ENCODE results near the gene THRAP3.
"Not testable (repeated sequence)": the region's sequence is repeated elsewhere in the genome, so short reads cannot be mapped to it uniquely, and the experiment has no call there.

Gene THRAP3

DNA sequence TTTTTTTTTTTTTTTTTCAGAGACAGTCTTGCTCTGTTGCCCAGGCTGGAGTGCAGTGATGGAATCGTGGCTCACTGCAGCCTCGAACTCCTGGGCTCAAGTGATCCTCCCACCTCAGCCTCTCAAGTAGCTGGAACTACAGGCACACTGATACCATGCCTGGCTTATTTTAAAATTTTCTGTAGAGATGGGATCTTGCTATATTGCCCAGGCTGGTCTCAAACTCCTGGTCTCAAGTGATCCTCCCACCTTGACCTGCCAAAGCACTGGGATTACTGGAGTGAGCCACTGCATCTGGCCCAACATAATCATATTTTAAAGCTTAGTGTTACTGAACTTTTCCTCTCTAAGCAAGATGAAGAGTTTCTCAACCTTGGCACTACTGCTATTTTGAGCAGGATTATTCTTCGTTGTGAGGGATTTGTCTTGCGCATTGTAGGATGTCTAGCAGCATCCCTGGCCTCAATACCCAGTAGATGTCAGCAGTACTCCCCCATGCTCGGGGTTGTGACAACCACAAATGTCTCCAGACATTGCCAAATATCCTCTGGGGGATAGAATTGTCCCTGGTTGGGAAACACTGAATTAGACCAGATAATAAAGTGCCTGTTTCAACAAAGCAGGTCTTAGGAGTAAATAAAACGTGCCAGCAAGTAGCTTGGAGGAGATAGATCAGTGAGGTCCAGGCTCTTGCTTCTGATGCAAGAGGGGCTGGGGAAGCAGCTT is 15.1 kb upstream of the THRAP3 start:
- DNase-seq, result peak; percentile 55 to 69

DNA sequence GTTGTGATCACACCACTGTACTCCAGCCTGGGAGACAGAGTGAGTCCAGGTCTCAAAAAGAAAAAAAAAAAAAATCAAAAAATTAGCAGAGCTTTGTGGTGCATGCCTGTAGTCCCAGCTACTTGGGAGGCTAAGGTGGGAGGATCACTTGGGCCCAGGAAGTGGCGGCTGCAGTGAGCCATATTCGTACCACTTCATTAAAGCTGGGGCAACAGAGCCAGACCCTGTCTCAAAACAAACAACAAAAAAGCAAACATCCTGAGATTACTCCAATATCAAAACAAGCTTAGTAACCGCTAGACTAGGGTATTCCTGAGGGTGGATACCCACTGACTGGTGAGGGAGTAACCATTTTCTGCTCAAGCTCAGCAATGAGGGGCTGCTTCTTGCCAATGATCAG is 12.9 kb upstream of the THRAP3 start:
- DNase-seq, result no peak

DNA sequence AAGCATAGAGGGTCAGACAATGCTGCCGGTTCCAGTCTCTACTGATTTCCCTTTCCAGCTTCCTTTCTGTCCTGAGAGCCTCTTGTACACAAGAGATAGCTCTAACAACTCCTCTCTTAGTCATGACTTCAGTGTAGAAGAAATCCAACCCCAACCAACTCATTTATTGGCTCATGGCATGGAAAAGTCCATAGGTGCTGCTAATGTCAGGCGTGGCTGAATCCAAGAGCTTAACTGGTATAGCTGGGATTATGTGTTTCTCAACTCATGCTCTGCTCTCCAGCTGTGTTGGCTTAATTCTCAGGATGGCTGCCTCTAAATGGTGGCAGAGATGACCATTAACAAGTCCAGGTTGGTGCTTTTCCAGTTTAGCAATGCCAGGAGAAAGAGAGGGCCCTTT is 12.4 kb upstream of the THRAP3 start:
- DNase-seq, result no peak

DNA sequence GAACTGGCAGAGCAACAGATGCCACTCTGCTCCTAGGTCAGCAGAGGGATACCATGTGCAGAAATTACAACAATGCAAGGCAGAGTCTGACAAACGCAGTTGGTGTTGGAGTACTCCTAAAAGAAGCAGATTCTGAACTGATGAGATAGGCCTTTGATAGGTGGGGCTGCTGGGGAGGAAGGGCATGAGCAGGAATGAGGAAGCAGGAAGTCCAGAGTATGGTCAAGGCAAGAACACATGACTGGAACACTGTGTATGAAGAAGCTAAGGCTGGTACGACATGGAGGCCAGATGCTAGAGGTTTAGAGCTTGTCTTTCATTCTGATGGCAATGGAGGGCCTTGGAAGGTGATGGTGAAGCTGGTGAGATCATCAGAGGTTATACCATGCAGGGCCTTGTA is 11.5 kb upstream of the THRAP3 start:
- no peak for DNase-seq

DNA sequence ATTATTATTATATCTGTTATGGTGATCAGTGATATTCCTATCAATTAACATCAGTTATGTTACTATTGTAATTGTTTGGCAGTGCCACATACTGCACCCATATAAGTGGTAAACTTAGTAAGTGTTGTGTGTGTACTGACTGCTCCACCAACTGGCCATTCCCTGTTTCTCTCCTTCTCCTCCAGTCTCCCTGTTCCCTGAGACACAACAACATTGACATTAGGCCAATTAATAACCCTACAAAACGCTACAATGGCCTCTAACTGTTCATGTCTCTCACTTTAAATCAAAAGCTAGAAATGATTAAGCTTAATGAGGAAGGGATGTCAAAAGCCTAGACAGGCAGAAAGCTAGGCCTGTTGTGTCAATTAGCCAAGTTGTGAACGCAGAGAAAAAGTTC is 6.6 kb upstream of the THRAP3 start:
- no peak for DNase-seq

DNA sequence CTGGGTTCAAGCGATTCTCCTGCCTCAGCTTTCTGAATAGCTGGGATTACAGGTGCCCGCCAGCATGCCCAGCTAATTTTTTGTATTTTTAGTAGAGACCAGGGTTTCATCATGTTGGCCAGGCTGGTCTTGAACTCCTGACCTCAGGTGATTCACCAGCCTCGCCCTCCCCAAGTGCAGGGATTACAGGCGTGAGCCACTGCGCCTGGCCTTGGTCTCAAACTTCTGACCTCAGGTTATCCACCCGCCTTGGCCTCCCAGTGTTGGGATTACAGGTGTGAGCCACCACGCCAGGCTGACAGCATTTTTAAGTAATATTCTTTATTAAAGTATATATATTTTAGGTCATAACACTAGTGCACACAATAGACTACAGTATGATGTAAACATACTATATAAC is 2.3 kb upstream of the THRAP3 start:
- DNase-seq, result not testable (repeated sequence)

DNA sequence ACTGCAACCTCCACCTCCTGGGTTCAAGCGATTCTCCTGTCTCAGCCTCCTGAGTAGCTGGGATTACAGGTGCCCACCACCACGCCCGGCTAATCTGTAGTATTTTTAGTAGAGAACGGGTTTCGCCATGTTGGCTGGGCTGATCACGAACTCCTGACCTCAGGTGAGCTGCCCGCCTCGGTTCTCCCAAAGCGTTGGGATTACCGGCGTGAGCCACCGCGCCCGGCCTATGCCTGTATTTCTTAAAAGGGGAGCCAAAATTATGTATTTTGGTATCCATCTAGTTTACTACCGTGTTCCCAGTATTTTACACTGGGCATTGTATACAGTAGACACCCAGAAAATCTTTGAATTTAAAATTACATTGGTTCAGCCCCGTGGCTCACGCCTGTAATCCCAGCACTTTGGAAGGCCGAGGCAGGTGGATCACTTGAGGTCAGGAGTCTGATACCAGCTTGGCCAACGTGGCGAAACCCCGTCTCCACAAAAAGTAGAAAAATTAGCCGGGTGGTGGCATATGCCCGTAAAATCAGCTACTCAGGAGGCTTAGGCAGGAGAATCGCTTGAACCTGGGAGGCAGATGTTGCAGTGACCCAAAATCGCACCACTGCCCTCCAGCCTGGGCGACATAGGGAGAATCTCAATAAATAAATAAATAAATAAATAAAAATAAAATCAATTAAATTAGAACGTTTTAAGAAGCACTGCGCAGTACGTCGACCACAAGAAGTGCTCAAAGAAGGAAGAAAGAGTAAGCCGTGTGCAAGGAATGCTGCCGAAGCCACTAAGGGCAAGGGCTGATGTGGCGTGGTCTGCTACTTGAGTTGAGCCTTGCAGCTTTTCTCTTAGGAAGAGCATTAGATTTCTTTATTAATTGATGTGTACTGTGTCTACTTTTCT is 1.5 kb upstream of the THRAP3 start:
- no peak for DNase-seq

DNA sequence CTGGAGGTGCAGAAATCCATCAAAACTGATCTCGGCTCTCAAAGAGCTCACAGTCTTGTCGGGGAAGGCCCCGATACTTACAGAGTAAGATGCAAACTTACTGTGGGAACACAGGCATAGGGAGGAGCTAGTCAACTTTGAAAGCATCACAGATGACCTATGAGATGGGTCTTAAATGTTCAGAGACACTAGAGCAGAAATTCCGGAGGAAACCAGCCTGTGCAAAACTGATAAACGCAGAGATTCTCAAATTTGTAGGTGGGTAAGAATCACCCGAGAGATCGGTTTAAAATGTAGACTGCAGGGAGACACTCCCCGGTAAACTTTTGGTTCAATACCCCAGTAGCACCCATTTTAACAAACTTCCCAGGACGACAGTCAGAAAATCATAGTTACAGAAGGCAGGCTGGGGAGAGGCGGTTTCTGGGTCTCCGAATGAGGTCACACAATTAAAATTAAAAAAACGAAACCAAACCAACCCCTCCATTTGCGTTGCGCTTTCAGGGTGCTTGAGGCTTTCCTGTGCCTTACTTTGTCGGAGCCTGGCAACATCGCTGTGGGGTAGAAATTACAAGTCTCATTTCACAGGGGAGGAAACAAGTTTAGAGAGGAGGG is 755 bp upstream of the THRAP3 start:
- peak; percentile 62 to 65 for DNase-seq

DNA sequence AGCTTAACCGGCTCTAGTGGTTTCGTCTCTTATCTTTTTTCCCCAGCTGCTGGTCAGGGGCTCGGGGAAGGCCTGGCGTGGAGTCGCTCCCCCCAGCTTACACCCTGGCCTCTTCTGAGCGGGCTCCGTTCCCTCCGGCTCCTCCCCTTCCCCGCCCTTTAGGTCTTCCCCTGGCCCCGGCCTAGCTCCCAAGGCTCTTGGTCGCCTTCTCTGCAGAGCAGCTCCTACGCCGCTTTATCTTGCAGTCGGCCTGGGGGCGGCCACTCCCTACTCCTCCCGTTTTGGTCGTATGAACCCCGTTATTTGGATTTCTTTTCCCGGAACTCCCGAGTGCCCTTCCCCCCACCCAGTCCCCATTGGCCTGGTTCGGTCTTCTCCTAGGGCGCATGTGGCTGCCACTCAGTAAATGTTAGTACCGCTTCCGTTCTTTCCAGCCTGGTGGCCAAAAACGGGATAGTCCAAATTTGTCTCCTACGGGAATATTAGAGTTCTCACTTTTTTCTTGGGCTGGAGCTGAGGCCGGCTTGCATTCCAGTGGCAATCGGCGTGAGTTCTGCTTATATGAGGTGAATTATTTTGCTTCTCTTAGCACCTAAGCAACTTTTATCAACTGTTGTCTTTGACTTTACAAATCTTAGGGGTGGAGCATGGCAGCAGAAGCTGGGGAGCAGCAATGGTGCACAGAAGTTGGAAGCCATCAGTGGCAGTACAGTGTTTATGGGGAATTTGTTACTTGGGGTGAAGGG is 467 bp downstream of the THRAP3 start:
- peak; percentile 83 to 87 for DNase-seq

DNA sequence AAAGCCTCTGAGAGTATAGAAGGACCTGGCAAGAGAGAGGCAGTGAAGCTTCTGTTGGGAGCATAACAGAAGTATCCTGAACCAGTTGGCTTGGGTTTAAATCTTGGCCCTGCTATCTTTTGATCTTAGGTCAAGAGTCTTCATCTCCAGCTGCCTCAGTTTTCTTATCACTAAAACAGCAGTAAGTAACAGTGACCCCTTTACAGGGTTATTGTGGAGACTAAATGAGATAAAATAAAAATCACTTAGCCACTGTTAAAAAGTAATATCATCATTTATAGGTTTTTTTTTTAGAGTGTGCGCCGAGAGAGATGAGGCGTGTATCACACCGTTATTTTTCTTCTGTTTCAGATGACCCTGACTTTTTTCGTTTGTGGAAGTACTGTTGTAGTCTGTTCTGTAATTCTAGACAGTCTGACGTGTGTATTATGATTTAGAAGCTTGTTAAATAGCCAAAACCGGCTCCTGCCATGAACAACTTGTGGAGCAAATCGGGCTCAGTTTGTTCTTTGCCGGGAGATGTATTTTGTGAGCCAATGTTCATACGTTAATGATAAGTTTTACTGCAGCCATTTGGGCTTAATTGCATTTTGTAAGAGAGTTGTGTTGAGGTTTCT is 1.1 kb downstream of the THRAP3 start:
- DNase-seq, result no peak

DNA sequence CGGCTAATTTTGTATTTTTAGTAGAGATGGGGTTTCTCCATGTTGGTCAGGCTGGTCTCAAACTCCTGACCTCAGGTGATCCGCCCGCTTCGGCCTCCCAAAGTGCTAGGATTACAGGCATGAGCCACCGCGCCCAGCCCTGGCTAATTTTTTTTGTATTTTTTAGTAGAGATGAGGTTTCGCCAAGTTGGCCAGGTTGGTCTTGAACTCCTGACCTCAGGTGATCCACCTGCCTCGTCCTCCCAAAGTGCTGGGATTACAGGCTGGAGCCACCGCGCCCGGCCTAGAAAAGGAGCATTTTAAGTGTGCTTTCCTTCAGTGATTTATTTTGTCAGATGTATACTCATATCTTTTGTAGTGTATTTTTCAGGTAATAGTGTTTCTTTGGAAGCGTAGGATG is 6.0 kb downstream of the THRAP3 start:
- not testable (repeated sequence) for DNase-seq

DNA sequence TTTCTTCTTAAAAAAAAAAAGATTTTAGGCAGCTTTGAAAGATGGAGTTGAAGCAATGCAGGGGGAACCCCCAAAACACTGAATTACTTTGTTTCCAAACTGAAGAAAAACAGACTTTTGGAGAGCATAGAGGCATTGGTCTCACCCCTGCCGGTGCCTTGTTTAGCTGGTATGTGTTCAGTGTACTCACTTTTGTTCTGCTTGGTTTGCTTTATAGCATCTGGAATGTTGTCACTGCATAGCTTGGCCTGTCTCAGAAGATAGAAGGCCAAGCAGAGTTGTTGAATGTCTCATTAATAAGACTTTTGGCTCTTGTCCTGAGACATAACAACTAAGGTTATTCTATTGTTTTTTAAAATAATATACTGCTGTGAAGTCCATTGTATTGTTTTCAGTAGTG is 6.9 kb downstream of the THRAP3 start:
- DNase-seq, result no peak

DNA sequence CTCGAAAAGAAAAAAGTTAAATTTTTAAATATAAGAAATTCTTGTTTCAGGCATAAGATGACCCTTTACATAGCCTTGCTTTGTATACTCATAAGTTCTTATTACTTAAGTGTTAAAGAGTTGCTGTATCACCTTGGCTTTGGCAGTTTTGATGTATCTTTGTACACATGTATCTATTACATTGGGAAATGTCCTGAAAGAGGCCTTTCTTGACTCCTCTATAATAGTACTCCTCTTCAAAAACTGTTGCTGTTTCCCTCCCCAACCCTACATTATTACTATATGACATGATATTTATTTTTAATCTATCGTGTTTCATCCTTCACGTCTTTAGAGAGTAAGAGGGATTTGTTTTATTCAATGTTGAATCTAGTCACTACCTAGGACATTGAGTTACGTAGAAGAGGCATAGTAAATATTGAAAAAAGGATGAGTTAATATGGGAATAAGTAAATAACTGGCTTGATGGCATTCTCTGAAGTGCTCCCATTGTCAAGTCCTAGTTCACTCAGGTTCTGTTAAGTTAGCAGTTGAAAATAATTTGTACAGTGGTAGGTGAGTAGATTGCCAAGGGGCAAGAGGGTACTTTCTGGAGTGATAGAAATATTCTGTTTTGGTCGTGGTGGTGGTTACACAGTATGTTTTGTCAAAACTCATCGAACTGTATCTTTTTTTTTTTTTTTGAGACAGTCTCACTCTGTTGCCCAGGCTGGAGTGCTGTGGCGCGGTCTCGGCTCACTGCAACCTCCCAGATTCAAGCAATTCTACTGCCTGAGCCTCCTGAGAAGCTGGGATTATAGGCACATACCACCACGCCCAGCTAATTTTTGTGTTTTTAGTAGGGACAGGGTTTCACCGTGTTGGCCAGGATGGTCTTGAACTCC is 8.2 kb downstream of the THRAP3 start:
- DNase-seq, result no peak

DNA sequence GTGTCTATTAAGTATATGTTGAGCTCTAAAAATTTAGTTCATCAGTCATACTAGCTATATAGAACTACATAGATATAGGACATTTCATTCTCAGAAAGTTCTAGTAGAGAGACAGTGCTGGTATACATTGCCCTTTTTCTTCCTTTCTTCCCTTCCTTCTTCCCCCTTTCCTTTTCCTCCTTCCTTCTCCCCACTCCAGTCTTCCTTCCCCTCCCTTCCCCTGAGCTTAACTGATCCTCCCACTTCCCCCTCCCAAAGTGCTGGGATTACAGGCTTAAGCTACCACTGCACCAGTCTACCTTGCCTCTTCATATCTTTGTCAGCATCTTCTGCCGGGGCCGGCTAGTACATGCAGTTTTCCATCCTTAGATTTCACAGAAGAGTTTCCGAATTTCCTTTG is 12.1 kb downstream of the THRAP3 start:
- no peak for DNase-seq

DNA sequence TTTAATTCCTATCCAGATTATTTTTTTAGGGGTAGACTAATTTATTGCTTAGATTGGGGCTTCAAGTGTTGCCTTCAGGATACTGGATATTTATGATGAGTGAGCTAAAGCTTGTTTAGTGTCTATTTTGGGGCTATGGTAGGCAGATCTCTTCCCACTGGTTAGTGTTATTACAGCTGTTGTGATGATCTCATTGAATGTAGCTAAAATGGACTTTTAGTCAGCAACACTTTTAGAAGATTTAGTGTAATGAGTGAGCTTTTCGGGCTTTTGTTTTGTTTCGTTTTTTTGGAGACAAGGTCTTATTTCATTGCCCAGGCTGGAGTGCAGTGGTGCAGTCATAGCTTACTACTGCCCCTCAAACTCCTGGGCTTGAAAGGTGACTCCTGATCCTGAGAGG is 14.2 kb downstream of the THRAP3 start:
- DNase-seq, result peak in 1 of 2 donors; percentile 54

DNA sequence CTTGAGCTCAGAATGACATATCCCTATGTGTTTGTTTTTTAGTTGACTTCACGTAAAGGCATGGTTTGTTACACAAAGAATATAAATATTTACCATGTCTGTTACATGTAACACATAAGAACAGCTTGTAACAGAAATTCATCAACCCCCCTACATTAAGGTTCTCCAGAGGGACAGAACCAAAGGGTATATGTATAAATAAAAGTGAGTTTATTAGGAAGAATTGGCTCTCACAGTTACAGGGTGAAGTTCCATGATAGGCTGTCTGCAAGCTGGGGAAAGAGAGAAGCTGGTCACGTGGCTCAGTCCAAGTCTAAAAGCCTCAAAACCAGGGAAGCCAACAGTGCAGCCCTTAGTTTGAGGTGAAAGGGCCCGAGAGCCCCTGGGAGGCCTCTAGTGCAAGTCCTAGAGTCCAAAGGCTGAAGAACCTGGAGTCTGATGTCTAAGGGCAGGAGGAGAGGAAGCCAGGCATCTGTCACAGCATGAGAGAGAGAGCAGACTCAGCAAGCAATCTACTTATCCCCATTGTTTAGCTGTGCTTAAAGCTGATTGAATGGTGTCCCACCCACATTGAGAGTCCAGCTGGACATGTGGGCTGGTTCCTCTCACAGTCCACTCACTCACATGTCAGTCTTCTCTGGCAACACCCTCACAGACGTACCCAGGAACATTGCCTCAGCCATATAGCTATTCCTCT is 15.8 kb downstream of the THRAP3 start:
- peak; percentile 57 to 83 for DNase-seq

DNA sequence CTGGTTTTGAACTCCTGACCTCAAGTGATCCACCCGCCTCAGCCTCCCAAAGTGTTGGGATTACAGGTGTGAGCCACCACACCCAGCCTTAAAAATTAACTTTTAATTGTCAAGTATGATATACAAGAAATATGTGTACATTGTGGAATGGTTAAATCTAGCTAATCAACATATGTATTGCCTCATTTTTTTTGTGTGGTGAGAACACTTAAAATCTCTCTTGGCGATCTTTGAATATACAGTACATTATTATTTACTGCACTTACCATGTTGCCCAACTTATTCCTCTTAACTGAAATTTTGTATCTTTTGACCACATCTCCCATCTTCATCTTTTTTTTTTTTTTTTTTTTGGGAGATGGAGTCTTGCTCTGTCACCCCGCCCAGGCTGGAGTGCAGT is 23.3 kb downstream of the THRAP3 start:
- no peak for DNase-seq

DNA sequence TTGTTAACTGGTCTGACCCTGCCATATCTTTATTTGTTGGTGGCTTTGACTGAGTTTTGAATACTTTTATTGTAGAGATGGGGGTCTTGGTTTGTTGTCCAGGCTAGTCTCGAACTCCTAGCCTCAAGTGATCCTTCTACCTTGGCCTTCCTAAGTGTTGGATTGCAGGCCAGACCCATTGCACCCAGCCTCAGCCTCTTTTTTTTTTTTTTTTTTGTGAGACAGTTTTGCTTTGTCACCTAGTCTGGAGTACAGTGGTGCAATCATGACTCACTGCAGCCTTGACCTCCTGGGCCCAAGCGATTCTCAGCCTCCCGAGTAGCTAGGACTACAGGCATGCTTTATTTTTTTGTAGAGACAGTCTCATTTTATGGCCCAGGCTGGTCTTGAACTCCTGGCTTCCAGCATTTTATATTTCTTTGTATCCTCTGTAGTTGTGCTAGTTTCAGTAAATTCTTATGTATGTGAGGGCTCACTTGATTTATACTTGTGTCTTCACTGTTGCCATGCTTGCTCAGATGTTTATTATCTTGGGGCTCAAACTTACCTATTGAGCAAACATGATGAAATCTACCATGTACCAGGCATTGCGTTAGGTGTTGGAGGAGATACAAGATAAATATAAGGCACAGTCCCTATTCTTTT is 24.1 kb downstream of the THRAP3 start:
- DNase-seq, result peak; percentile 72 to 74

DNA sequence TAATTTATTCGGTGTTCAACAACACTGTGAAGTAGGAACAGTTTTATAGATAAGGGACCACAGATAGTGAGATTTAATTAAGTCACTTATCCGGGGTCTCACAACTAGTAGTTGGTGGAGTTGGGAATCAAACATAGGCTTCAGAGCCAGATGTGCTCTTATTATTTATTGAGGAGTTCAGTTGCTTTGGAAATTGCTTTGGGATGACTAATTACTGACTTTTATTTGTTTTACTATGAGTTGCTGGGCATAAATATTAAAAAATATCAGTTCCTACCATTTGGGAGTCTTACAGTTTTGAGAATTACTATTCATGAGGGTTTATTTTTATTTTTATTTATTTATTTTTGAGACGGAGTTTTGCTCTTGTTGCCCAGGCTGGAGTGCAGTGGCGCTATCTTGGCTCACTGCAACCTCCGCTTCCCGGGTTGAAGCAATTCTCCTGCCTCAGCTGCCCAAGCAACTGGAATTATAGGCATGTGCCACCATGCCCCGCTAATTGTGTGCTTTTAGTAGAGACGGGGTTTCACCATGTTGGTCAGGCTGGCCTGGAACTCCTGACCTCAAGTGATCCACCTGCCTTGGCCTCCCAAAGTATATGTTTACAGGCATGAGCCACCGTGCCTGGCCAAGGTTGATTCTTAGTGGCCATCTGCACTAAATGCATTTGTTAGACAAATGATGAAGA is 27.7 kb downstream of the THRAP3 start:
- DNase-seq, result no peak

DNA sequence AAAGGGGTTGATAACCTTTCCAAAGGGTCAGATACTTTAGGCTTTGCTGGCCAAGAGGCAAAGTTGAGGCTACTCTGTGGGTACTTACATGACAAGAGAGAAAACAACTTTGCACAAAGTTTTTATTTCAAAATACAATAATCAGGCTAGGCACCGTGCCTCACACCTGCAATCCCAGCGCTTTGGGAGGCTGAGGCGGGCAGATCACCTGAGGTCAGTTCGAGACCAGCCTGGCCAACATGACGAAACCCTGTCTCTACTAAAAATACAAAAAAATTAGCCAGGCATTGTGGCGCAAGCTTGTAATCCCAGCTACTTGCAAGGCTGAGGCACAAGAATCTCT is 28.2 kb downstream of the THRAP3 start:
- not testable (repeated sequence) for DNase-seq
